Activated T-cell treated with anti-CD3 and anti-CD28 coated beads, Interleukin-2, amount 50 U/mL, for 48 hours (primary cell): ENCODE measurements around the gene AZIN2.
A peak's percentile ranks its signal among the peaks of the same experiment; 100 is the strongest.
"Not testable (repeated sequence)": the region's sequence is repeated elsewhere in the genome, so short reads cannot be mapped to it uniquely, and the experiment has no call there.

Experiments used
- DNase-seq, 2 experiments: peaks; one replicate each; pipeline ENCODE4 v3.0.0-alpha.2; 2020

The AZIN2 gene

DNA sequence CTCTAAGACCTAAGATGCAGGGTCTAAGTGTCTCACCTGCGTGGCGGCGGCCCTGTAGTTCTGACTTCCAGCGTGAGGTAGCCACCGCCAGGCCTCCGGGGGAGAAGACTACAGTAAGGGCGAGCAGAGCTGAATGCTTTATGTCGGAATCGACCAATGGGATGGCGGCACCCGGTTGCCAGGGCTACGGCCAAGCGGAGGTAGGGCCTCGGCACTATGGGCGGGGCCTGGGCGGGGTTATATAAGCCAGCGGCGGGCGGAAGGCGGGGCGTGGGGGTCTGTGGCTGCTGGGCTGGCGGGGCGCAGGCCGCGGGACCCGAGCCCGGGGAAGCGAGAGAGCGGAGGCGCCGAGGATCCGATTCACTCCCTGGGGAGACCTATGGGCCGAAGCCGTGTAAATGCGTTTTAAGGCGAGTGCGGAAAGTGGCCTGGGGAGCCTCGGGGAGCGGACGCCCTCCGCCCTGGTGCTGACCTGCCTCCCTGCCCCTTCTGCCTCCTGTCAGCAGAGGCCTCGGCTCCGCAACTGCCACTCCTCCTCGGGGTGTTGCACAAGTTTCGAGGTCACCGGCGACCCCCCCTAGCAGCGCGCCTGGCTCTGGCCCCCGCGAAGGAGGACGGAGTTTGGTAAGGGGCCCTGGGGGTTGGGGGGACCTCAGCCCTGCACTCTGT is at the start of gene AZIN2:
AZIN2 (plus strand) TSS at position 269 of the 669 bp plus-strand sequence. CDS start 1,097 bp downstream, outside the sequence.
- DNase-seq = peak; percentile 97 to 98

DNA sequence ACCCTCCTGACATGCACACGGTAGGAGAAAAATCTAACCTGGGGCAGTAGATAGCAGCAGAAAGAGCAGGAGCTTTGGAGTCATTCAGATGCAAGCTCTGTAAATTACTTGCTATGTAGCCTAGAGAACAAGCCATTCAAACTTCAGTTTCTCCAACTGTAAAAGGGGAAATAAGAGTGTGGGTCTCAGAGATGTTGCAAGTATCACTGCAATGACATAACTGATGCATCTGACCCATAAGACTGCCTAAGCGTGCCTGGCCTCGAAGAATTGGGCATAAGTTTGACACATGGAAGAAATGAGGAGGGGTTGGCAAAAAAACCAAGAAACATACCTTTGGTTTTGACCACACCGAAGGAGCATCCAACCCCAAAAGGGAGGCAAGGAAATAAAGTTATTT is 49.4 kb upstream of the AZIN2 start:
- DNase-seq = no peak

GRCh38 chr1:33032126-33032869 is 48.7 kb upstream of the AZIN2 start:
- no peak for DNase-seq

- DNase-seq = peak; percentile 43 to 48
Observed at GRCh38 chr1:33036051-33036525, 44.9 kb upstream of the AZIN2 start.

- DNase-seq = peak; percentile 96
Observed at GRCh38 chr1:33036526-33037503, 44.1 kb upstream of the AZIN2 start, which contains the start of gene AK2. AK2 (minus strand) TSS chr1:33036883; CDS start chr1:33036828, 55 bp downstream.

DNA sequence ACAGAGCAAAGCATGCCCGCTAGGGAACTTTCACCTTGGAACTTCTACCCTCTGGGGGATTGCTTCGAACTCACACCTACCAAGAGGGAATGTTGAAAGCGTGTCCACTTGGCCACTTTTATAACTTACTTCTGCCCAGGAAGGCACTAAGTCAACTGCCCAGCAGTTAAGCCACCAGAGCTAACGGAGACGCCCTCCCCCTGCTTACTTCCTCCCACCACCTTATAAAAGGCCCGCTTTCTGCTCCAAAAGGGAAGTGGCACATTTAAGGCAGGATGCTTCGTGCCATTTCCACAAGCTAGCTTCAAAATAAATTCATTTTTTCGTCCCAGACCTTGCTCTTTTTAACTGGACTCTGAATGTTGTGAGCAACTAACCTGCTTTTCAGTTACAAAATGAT is 41.1 kb upstream of the AZIN2 start:
- DNase-seq = no peak

DNA sequence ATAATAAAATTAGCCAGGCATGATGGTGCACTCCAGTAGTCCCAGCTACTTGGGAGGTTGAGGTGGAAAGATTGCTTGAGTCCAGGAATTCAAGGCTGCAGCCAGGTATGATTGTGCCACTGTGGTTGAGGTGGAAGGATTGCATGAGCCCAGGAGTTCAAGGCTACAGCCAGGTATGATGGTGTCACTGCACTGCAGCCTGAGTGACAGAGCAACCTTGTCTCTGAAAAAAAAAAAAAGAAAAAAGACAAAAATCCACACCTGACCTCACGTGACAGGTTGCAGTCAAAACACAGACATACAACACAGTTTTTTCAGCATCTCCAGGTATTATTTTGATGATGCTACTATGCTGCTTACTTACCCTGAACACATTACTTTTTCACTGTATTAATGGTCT is 39.9 kb upstream of the AZIN2 start:
- no peak for DNase-seq

DNA sequence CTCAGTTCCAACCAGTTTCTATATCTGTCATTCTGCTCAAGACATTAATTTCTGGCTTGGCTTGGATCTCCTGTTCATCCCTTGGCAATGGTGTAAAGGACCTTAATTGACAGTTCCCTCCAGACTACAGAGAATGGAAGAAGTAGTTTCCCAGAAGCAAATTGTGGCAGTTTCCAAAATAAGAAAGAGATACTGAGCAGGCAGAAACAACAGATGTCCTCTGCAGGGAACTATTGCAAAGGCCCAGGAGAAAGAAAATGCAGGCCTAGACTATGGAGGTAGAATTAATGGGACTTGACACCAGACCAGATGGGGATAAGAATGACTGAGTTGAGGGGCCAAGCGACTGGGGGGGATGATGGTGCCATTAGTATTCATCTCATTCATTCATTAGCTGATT is 38.1 kb upstream of the AZIN2 start:
- no peak for DNase-seq

DNA sequence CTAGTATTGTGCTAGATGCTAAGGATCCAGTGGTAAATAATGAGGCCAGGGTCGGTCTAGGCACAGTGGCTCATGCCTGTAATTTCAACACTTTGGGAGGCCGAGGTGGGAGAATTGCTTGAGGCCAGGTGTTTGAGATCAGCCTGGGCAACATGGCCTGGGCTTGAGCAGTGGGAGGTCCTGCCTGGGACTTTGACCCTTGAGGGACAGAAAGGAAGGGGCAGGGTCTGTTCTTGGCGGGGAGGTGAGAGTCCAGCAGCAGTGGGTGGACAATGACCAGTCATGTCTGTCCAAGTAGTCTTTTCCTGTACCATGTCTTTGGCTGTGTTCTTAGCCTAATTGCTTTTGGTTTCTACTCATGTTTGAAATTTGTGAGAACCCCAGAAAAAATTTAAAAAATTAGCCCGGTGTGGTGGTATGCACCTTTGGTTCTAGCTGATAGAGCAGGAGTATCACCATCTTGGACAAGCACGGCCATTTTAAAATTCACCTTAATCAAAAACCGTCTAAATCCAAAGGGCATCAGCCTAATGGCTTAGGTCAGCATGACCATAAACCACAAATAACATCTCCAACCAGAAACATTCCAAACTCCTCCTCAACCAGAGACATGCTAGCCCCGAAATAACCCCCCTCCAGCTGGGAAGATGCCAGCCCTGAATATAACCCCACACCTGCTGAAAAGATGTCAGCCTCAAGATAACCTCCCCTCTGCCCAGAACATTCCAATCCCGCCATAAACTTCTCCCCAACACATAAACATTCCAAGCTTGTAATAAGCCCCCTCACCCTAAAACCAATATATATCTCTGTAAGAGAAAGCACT is 37.5 kb upstream of the AZIN2 start:
- DNase-seq = no peak

DNA sequence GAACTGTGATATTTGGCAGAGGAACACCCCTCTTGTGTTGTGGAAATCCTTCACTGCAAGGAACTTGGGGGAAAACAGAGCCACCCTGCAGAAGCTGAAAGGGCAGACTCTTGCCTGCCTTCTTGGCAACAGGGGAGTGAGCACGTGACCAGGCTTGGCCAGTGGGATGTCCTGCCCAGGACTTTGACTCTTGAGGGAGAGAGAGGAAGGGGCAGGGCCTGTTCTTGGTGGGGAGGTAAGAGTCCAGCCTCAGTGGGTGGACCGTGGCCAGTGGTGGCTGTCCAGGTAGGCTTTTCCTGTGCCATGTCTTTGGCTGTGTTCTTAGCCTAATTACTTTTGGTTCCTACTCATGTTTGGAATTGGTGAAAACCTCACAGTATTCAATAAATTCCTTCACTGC is 35.7 kb upstream of the AZIN2 start:
- DNase-seq = no peak

- no peak for DNase-seq
Observed at GRCh38 chr1:33045814-33046213, 35.1 kb upstream of the AZIN2 start.

- DNase-seq = not testable (repeated sequence)
Observed at GRCh38 chr1:33046234-33046633, 34.7 kb upstream of the AZIN2 start.

GRCh38 chr1:33047290-33047689 is 33.7 kb upstream of the AZIN2 start:
- DNase-seq = no peak

- DNase-seq = no peak
Observed at GRCh38 chr1:33047839-33048305, 33.1 kb upstream of the AZIN2 start.

- DNase-seq = no peak
Observed at GRCh38 chr1:33048426-33048825, 32.5 kb upstream of the AZIN2 start.

- DNase-seq = no peak
Observed at GRCh38 chr1:33049371-33049770, 31.6 kb upstream of the AZIN2 start.

DNA sequence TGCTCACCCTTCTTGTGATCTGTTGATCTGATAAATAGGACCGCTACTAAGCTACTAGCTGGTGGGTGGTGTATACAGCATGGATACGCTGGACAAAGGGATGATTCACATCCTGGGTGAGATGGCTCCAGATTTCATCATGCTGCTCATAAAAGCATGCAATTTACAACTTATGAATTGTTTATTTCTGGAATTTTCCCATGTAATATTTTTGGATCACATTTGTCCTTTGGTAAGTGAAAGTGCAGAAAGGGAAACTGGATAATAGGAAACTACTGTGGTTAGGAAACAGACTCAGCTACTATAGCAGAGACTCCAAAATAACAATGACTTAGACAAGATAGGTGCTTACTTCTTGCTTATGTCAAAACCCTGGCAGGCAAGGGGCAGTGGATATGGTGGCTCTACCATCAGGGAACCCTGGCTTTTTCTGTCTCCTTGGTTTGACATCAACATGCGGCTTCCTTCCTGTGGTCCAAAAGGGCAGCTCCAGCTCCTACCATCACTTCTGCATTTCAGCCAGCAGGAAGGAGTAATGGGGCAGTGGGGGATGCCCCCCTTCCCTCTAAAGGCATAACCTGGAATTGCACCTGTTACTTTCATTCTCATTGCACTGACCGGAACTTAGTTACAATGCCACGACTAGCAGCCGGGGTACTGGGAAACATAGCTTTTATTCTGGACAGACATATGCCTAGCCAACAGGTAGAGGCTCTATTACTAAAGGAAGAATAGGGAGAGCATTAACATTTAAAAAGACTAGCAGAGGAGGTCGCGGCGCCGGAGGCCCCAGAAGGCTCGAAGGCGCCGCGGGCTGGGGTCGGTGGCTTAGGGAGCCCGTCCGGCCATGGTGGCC is 30.5 kb upstream of the AZIN2 start:
- DNase-seq = no peak

- DNase-seq = peak; percentile 46 to 48
Observed at GRCh38 chr1:33055210-33056008, 25.5 kb upstream of the AZIN2 start.

DNA sequence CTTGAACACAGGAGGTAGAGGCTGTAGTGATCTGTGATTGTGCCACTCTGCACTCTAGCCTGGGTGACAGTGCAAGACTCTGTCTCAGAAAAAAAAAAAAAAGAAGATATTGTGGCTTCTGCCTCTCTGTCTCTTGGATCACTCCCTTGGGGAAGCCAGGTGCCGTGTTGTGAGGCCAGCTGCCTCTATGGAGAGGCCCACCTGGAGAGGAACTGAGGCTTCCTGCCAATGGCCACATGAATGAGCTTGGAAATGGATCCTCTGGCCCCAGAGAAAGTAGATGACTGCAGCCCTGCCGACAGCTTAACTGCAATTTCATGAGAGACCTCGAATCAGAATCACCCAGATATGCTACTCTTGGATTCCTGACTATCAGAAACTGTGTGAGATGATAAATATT is 24.5 kb upstream of the AZIN2 start:
- no peak for DNase-seq

DNA sequence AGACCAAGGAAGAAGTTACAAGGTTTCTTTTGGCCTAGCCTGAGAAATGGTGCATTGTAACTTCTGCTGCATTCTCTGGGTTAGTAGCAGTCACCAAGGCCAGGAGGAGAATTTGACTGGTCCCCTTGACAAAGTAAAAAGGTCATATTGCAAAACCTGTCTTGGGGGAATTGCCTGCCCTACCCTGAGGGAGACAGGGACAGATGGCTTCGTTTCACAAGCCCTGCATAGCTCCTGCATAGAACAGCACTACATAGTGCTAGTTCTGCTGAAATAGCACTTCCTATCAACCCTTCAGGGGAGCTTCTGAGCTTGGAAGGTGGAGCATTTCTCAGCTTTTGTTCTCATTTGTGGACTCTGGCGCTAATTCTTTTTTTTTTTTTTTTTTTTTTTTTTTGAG is 23.9 kb upstream of the AZIN2 start:
- DNase-seq = no peak
